GM18502 (cell line): ENCODE data around the gene KCNE5.
"Not testable (repeated sequence)": the region's sequence is repeated elsewhere in the genome, so short reads cannot be mapped to it uniquely, and the experiment has no call there.

ENCODE experiments used
- ATAC-seq: cut with Tn5 transposase; IDR thresholded peaks from one replicate; pipeline ENCODE4 v1.9.1; 2021; ENCODE audit warnings: mild to moderate bottlenecking; ENCODE audit not compliant: unreplicated experiment, poor library complexity

Gene KCNE5

GRCh38 chrX:109624641-109625616, at the start of gene KCNE5:
Gene KCNE5, minus strand, starts transcription at chrX:109625172. Its CDS starts 152 bp downstream, at chrX:109625020.
- no peak for ATAC-seq

- no peak for ATAC-seq
Measured at GRCh38 chrX:109672239-109672638, 47.3 kb upstream of the KCNE5 start.

DNA sequence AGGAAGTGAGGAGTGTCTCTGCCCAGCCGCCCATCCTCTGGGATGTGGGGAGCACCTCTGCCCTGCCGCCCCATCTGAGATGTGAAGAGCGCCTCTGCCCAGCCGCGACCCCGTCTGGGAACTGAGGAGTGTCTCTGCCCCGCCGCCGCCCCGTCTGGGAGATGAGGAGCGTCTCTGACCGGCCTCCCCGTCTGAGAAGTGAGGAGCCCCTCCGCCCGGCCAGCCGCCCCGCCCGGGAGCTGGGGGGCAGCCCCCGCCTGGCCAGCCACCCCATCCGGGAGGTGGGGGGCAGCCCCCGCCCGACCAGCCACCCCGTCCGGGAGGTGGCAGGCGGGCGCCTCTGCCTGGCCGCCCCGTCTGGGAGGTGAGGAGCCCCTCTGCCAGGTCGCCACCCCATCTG, 46.2 kb upstream of the KCNE5 start:
- not testable (repeated sequence) for ATAC-seq

- no peak for ATAC-seq
Measured at GRCh38 chrX:109667986-109668385, 43.0 kb upstream of the KCNE5 start.

DNA sequence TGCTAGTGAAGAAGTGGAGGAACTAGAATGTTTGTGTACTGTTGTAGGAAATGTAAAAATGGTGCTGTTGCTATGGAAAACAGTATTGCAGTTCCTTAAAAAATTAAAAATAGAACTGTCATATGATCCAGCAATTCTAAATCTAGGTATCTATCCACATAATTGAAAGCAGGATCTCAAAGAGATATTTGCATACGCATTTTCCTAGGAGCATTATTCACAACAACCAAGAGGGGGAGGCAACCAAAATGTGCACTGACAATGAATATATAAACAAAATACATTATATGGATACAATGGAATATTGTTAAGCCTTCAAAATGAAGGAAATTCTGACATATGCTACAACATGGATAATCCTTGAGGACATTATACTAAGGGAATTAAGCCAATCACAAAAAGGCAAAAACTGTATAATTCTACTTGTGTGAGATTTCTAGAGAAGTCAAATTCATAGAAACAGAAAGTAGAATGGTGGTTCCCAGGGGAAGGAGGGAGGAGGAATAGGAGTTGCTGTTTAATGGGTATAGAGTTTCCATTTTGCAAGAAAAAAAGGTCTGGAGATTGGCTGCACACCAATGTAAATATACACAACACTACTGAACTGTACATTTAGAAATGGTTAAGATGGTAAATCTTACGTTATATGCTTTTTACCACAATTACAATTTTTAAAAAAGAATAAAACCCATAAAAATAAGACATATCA, 35.6 kb upstream of the KCNE5 start:
- ATAC-seq: no peak

DNA sequence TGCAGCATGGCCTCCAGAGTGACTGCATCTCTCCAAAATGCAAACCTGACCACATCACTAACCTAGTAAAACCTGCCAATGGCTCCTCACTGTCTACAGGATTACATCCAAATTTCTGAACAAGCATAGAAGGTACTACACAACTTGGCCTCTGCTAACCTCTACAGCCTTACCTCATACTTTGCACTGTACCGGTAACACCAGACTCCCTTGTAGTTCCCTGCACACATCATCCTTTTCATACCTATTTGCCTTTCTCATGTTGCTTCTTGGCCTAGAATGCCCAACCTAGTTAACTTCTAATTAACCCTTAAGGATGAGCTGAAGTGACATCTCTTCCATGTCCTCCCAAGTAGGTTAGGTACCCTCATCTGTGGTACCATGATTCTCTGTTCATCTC, 33.4 kb upstream of the KCNE5 start:
- ATAC-seq: no peak

- not testable (repeated sequence) for ATAC-seq
Measured at GRCh38 chrX:109657364-109657763, 32.4 kb upstream of the KCNE5 start.

GRCh38 chrX:109656774-109657173, 31.8 kb upstream of the KCNE5 start:
- no peak for ATAC-seq

- ATAC-seq: no peak
Measured at GRCh38 chrX:109655502-109656201, 30.7 kb upstream of the KCNE5 start.

GRCh38 chrX:109654516-109655109, 29.6 kb upstream of the KCNE5 start:
- ATAC-seq: no peak

- not testable (repeated sequence) for ATAC-seq
Measured at GRCh38 chrX:109644671-109645070, 19.7 kb upstream of the KCNE5 start.

- no peak for ATAC-seq
Measured at GRCh38 chrX:109643687-109644086, 18.7 kb upstream of the KCNE5 start.

GRCh38 chrX:109638158-109638557, 13.2 kb upstream of the KCNE5 start:
- ATAC-seq: no peak

GRCh38 chrX:109637477-109637876, 12.5 kb upstream of the KCNE5 start:
- ATAC-seq: not testable (repeated sequence)

DNA sequence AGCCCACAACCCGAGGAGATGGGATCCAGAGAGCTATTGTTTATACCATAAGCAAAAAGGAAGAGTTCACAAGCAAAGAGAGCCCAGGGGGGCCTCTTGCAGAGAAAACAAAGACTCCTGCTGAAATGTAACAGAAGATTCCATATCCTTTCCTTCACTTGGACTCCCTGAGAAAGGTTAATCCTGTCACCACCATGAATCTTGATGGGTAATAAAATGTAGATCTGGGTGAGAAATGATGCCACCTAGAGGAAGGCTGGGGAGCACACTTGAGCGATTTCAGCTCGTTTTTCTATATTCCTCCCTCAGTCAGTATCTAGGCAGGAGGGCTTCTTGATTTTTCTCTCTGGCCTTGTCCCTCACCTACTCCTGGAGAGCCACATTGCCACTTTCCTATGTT, 10.2 kb upstream of the KCNE5 start:
- no peak for ATAC-seq

DNA sequence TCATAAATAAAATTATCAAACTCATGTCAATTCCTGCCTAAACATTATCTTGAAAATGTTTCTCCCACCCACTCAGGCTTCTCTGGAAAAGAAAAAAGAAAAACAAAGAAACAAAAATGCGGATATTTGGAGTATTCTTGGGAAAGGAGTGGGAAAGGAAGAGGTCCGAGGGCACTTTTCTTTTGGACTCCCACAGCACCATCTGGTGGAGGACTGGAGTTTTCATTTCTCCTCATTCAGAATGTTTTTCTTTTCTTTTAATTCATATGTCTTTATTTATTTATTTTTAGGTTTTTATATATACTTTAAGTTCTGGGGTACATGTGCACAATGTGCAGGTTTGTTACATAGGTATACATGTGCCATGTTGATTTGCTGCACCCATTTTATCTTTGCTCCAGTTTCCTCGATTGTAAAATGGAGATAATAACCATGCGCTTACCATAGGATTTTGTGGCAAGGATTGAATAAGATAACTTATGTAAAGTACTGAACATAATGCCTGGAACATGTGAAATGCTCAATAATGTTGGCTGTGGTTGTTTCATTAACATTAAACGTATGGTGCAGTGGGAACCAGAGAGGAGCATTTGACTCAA, 8.0 kb upstream of the KCNE5 start:
- ATAC-seq: no peak

DNA sequence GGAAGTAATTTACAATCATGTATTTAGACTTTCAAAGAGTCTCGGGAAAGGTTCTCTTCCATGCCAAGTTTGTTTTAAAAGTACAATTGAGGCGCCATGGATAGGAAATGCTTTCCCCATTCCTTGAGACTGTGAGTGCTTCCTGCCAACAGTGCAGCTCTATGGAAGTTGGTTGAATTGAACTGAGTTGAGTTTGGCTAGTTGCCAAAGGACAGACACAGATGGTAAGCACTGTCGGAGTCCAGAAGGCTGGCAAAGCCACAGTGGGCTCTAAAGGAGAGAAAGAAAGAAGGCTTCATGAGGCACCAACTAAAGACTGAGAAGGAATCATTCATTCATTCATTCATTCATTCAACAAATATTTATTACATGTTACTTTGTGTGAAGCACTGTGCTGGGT, 4.3 kb upstream of the KCNE5 start:
- ATAC-seq: no peak

- no peak for ATAC-seq
Measured at GRCh38 chrX:109626637-109627036, 1.7 kb upstream of the KCNE5 start.

DNA sequence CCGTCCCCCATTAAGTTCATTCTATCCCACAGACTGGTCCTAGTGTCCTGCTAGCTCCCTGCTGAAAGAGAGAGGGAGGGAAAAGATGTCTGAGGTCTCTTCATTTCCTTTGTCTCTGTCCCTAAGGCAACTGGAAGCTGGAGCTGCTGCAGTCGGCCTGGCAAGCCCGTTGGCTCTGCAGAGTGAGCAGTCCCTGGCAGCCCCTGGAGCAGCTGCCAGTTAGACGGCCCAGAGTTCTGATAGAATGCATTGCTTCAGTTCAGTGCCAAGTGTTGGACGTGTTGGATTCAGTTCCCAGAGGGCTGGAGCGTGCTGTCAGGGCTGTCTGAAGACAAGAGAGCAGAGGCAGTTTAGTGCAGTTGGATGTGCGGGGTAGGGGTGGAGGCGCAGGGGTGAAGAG, 975 bp downstream of the KCNE5 start:
- no peak for ATAC-seq

- no peak for ATAC-seq
Measured at GRCh38 chrX:109622270-109622669, 2.7 kb downstream of the KCNE5 start.
